HG03175 (cell line): Measurements from ENCODE around the gene NUP62CL.

ENCODE experiments used
- ATAC-seq: cut with Tn5 transposase; IDR thresholded peaks from one replicate; pipeline ENCODE4 v1.9.1; 2021; ENCODE audit warnings: mild to moderate bottlenecking, moderate library complexity; ENCODE audit not compliant: unreplicated experiment

The NUP62CL gene

DNA sequence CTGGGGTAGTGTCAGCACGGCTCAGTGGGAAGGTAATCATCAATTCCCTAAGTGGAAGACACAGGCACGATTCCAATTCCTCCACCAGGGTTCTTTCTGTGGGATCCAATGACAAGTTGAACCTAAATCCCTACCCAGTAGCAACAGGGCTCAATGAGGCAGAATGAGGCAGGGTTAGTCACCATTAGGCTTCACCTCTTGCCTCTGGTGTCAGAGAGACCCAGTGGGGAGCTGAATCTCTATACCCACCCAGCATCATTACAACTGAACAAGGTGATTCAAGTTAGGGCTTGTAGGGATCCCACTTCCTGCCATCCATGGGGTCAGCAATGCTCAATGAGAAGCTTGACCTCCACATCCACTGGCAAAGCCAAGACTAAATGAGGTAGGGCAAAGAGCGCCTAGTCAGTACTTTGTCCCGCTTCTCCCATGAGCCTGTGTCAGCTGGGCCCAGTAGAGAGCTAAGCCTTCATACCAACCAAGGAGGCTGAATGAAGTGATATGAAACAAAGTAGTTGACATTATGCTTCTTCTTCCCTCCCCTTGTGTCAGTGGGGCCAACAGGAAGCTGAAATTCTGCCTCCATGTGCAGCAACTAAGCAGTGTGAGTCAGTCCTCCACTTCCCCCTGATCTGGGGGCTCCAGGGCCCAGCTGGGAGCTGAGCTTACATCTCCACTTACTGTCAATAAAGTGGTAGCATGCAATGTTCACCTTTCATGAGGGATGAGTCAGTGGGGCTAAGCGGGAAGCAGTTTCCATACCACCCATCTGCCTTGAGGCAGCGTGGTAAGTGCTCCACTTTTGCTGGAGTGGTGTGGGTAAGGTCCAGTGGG lies 51.2 kb downstream of the NUP62CL start:
- ATAC-seq, result no peak

DNA sequence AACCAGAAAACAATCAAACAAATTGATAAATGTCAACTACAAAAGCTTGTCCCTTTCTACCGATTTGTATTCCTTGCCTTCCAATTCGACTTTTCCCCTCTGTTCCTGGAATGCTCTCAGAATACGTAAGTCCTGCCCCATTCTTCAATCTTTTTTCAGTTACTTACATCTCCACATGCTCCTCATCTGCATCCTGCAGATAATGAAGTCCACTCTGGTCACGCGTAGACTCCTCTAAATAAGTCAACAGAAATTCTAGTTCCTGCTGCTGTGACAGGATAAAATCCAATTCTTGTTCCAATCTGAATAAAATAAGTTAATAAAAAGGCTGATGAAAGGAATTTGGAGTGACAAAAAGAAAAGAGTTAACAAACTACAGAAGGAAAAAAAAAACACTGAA lies 53.2 kb downstream of the NUP62CL start:
- no peak for ATAC-seq

DNA sequence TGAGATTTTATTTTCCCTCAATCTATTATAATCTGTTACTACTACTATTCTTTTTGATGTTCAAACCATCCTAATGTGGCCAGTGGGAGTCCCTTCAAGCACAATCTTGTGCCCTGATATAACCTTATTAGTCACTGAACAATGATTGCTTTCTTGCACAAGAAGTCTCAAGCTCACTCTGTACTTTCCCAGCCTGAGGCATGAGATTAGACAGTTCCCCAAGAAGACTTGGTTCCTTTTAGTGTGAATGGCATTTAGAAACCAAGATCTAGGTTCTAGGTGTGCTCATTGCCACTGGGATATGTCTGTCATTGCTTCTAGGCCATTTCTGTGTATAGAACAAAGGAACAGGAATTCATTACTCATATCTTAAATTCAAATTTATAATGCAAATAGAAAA lies 59.6 kb downstream of the NUP62CL start:
- ATAC-seq, result no peak

DNA sequence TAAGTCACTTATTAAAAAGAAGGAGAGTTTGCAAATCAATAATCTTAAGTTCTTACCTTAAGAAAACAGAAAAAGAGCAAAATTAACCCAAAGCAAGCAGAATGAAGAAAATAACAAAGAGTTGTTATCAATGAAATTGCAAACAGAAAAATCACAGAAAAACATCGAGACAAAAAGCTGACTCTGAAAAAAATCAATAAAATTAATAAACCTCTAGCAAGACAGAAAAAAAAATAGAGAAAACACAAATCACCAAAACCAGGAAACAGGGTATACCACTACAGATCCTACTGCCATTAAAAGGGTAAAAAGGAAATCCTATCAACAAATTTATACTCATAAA lies 70.3 kb downstream of the NUP62CL start:
- ATAC-seq, result no peak

DNA sequence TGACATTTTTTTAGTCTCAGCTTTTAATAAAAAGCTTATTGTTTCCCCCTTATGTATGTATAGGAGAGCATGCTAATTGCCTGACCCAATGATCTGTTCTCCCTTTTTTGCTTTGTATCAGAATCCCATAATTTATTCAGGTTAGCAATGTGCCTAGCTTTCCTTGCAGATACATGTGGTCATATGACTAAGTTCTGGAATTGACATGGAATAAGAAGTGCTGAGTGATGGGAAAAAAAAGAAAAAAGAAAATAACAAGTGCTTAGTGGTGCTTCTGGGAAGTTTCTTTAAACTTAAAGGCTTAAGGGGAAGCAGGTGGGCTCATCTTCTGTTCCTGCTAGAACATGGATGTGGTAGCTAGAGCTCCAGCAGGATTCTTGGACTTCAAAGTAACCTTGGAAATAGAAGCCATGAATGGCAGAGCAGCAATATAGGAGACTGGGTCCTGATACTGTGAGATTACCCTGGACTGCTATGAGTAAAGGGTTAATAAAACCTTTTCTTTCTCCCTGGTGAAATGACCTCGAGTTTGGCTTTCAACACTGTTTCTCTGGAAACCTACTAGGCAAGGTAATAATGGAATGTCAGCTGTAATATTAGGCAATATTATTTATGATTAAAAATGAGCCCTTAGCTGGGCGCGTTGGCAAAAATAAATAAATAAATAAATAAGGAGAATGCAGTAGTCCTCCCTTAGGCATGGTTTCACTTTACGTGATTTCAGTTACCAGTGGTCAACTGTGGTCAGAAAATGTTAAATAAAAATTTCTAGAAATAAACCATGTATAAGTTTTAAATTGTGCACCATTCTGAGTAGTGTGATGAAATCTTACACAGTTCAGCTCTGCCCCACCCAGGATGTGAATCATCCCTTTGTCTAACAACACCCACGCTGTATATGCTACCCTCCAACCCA lies 70.9 kb downstream of the NUP62CL start:
- ATAC-seq, result peak; percentile 68

DNA sequence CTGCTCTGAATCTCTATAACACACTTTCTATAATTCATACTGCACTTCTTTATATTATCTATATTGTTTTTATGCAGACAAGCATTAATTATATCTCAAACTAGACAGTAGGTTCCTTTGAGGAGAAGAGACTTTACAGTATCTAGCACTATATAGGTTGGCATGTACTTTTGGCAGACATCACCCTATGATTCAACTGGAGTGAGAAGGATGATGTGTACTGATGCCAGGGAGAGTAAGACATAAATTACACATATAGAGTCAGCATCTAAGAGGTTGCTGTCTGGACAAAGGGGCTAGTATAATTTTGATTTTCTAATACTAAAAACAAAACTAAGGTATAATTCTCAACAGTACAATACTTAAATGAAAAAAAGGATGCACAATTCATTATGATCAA lies 82.5 kb downstream of the NUP62CL start:
- ATAC-seq, result no peak

DNA sequence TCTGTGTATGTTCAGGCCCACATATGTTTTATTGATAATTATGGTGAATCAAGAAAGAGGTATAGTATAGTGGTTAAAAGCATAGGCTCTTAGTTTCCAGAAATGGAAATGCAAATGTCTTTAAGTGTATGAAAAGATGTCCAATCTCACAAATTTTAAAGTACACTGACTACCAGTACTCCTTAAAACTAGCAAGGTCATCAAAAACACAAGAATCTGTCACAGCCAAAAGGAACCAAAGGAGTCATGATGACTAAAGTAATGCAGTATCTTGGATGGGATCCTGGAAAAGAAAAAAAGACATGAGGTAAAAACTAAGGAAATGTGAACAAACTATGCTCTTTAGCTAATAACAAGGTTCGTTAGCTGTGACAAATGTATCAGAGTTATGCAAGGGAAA lies 87.0 kb downstream of the NUP62CL start:
- no peak for ATAC-seq

DNA sequence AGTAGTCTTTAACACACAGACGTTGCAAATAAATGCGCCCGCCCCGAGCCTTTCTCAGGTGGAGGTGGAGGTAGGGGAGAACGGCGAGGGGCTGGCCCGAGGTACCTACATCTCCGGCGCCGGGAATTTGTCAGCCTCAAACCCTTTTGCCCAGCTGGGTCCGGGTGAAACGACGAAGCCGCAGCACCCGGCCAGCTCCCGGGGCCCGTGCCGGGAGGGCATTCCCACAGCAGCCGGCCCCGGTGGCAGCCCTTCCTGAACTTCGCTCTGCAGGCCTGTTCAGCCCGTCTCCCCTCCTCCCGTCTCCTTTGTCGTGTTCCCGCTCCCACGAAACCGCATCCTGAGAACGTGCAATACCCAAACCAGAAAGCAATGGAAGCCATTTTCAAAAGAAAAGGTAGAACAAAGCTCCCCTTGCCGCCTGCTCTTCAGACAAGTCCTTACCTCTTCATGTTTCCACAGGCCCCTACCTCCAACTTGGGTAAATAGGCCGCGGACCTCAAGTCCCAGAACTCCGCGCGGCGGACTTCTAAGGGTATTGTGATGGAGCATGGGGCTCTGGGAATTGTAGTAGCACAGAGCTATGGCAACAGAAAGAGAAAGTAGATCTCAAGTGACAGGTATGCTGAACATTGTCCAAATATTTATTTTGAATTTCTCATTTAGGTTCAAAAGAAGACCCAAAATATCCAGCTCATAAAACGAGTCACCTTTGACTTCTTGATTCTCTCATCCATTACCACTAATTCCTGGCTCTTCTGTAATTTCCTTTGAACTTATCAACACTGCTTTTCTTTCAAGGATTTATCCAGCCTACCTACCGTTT lies 87.7 kb downstream of the NUP62CL start, which contains the start of gene RBM41:
TSS of gene RBM41 (minus strand) at position 501 of the 826 bp plus-strand sequence. CDS start at position 452, 49 bp downstream.
- ATAC-seq, result peak; percentile 100

DNA sequence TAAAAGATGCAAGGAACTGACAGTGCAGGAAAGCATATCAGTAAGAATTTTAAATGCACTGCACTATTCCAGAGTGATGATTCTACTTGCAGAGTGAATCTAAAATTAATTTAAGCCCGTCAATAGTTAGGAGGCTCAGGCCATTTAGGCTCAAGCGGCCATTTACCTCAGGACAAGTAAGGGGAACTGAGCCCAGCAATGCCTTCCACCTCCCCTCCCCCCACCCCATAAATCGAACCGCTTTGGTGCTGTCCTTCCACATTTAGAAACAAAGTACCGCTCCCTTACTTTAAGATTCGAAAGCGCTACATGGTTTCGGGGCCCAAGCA lies 88.3 kb downstream of the NUP62CL start:
- ATAC-seq, result no peak

DNA sequence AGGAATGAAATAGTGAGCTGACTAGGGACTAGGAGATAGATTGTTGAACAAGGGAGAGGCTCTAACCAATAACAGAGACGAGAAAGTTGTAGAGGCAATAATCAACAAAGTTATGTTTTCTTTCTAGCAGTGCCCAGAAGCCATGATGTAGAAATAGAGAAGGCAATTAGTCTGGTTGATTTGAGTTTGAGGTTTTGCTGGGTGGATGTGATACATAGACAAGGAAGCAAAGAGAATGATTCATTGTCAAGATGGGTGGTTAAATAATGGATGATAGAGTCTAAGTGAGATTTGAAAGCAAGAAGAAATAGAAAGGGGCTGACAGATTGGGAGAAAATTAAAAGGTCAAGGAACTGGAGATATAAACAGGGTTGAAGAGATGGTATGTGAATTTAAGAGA lies 98.8 kb downstream of the NUP62CL start:
- ATAC-seq, result no peak

DNA sequence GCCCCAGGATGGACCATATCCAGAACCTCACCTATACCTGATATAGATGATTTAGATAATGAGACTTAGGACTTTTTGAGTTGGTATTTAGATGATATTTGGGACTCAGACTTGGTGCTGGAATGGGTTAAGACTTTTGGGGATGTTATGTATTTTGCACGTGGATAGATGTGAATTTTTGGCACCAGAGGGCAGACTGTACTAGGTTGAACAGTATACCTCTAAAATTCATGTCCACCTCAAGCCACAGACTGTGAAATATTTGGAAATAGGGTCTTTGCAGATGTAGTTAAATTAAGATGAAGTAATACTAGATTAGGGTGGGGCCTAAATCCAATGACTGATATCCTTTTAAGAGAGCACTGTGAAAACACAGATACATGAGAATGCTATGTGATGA lies 103.3 kb downstream of the NUP62CL start:
- ATAC-seq, result no peak

DNA sequence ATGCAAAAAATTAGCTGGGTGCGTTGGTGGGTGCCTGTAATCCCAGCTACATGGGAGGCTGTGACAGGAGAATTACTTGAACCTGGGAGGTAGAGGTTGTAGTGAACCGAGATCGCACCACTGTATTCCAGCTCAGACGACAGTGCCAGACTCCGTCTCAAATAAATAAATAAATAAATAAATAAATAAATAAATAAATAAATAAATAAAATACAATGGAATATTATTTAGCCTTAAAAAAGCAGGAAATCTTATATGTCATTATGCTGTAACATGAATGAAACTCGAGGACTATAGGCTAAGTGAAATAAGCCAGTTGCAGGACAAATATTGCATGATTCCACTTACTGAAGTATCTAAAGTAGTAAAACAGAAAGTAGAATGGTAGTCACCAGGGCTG lies 130.1 kb downstream of the NUP62CL start:
- no peak for ATAC-seq
